PFSK-1 (cell line): ENCODE data around the gene RALGDS.

Experiments used
- POLR2AphosphoS5 ChIP-seq: IDR thresholded peaks from 2 replicates; pipeline ENCODE4 v1.6.1; 2012; ENCODE audit warnings: low read depth, mild to moderate bottlenecking, control low read depth, low read length, moderate library complexity
- SIN3A ChIP-seq: IDR thresholded peaks from 2 replicates; pipeline ENCODE4 v1.6.1; 2012; ENCODE audit warnings: mild to moderate bottlenecking, low read length, moderate library complexity, borderline replicate concordance; ENCODE audit not compliant: insufficient read depth
- TAF1 ChIP-seq: IDR thresholded peaks from 2 replicates; pipeline ENCODE4 v1.6.1; 2012; ENCODE audit warnings: low read length, control low read depth, borderline replicate concordance; ENCODE audit not compliant: insufficient read depth
- TF ChIP-seq, protein P1 (sequence below), 2 experiments: IDR thresholded peaks; 2 replicates each; pipeline versions ENCODE4 v1.6.1 to v1.8.0; 2011 to 2012; ENCODE audit warnings: low read depth in 2 of 2, low read length in 2 of 2, control low read depth in 1 of 2, inconsistent platforms in 1 of 2, mild to moderate bottlenecking in 1 of 2, moderate library complexity in 1 of 2; ENCODE audit not compliant: insufficient read depth in 1 of 2

DNA sequence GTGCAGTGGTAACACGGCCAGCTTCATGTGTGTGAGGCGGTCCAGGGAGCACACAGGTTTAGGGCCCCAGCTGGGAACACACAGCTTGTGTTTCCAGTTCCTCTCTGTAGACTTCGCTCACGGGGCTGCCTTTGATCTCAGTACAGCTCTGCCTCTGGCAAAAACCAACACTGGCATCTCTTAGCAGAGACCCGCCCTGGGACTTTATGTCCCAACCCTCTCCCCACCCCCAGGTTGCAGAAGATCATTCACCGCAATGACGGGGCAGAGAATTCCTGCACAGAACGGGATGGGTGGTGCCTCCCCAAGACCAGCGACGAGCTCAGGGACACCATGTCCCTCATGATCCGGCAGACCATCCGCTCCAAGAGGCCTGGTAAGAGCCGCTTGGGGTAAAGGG, 64.5 kb downstream of the RALGDS start:
- no peak for TF ChIP-seq POLR2AphosphoS5
- TF ChIP-seq, protein P1, sequence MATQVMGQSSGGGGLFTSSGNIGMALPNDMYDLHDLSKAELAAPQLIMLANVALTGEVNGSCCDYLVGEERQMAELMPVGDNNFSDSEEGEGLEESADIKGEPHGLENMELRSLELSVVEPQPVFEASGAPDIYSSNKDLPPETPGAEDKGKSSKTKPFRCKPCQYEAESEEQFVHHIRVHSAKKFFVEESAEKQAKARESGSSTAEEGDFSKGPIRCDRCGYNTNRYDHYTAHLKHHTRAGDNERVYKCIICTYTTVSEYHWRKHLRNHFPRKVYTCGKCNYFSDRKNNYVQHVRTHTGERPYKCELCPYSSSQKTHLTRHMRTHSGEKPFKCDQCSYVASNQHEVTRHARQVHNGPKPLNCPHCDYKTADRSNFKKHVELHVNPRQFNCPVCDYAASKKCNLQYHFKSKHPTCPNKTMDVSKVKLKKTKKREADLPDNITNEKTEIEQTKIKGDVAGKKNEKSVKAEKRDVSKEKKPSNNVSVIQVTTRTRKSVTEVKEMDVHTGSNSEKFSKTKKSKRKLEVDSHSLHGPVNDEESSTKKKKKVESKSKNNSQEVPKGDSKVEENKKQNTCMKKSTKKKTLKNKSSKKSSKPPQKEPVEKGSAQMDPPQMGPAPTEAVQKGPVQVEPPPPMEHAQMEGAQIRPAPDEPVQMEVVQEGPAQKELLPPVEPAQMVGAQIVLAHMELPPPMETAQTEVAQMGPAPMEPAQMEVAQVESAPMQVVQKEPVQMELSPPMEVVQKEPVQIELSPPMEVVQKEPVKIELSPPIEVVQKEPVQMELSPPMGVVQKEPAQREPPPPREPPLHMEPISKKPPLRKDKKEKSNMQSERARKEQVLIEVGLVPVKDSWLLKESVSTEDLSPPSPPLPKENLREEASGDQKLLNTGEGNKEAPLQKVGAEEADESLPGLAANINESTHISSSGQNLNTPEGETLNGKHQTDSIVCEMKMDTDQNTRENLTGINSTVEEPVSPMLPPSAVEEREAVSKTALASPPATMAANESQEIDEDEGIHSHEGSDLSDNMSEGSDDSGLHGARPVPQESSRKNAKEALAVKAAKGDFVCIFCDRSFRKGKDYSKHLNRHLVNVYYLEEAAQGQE (IDR thresholded peaks at IDR 0.05; ENCODE audit: insufficient read depth in 1 of 2, low read depth in 2 of 2, low read length in 2 of 2): no peak
- no peak for TF ChIP-seq SIN3A
- TF ChIP-seq TAF1: no peak
